ENCODE measurements around the gene SRPK1.

The SRPK1 gene

GRCh38 chr6:35926509-35927215 is 5.8 kb upstream of the SRPK1 start:
- no peaks in the 10 kb centered on the region for H3K36me3 Mint-ChIP-seq (ENCODE audit: low read depth)
- H3K27ac Mint-ChIP-seq = no peak overlapping the region
- peaks cover 11% of the 10 kb centered on the region for H3K4me1 Mint-ChIP-seq
- H3K4me3 Mint-ChIP-seq = no peak overlapping the region
- no peaks in the 10 kb centered on the region for H3K9me3 Mint-ChIP-seq
- peaks cover 22% of the 10 kb centered on the region for H3K27me3 Mint-ChIP-seq (ENCODE audit: low read depth)
- TF ChIP-seq, protein P1, sequence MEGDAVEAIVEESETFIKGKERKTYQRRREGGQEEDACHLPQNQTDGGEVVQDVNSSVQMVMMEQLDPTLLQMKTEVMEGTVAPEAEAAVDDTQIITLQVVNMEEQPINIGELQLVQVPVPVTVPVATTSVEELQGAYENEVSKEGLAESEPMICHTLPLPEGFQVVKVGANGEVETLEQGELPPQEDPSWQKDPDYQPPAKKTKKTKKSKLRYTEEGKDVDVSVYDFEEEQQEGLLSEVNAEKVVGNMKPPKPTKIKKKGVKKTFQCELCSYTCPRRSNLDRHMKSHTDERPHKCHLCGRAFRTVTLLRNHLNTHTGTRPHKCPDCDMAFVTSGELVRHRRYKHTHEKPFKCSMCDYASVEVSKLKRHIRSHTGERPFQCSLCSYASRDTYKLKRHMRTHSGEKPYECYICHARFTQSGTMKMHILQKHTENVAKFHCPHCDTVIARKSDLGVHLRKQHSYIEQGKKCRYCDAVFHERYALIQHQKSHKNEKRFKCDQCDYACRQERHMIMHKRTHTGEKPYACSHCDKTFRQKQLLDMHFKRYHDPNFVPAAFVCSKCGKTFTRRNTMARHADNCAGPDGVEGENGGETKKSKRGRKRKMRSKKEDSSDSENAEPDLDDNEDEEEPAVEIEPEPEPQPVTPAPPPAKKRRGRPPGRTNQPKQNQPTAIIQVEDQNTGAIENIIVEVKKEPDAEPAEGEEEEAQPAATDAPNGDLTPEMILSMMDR (IDR thresholded peaks at IDR 0.05; ENCODE audit: unreplicated experiment in 3 of 3) = no peak

GRCh38 chr6:35925961-35926360 is 5.1 kb upstream of the SRPK1 start:
- Mint-ChIP-seq H3K27me3 (ENCODE audit: low read depth) (peaks cover 18% of the 10 kb centered on the region), H3K4me1 (peaks cover 15% of the 10 kb centered on the region), H3K27ac (no peak overlapping the region), H3K4me3 (no peak overlapping the region), H3K36me3 (ENCODE audit: low read depth) (no peaks in the 10 kb centered on the region), H3K9me3 (no peaks in the 10 kb centered on the region)
- TF ChIP-seq, protein P1 (IDR thresholded peaks at IDR 0.05; ENCODE audit: unreplicated experiment in 3 of 3) = no peak

DNA sequence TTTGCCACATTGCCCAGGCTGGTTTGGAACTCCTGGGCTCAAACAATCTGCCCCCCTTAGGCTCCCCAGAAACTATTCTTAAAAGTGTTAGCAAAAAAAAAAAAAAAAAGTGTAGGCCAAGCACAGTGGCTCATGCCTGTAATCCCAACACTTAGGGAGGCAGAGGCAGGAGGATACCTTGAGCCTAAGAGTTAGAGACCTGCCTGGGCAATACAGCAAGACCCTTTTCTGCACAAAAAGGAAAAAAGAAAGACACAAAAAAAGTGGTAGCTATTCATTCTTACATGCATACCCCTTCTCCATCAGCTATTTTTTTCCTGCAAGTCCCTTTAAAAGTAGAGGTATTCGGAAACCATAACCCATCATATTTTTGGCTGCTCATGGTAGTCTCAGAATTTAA is 3.2 kb upstream of the SRPK1 start:
- peak overlapping the region in 1 of 3 experiments; percentile 24 for H3K4me3 Mint-ChIP-seq
- no peak overlapping the region for H3K27ac Mint-ChIP-seq
- H3K36me3 Mint-ChIP-seq (ENCODE audit: low read depth) = no peaks in the 10 kb centered on the region
- TF ChIP-seq, protein P1 (IDR thresholded peaks at IDR 0.05; ENCODE audit: unreplicated experiment in 3 of 3) = no peak
- H3K27me3 Mint-ChIP-seq (ENCODE audit: low read depth) = peaks cover 4% of the 10 kb centered on the region
- H3K9me3 Mint-ChIP-seq = no peaks in the 10 kb centered on the region
- H3K4me1 Mint-ChIP-seq = peaks cover 18% of the 10 kb centered on the region

- TF ChIP-seq, protein P1 (IDR thresholded peaks at IDR 0.05; ENCODE audit: unreplicated experiment in 3 of 3) = no peak
- Mint-ChIP-seq H3K36me3 (ENCODE audit: low read depth) (no peaks in the 10 kb centered on the region), H3K4me1 (peaks cover 31% of the 10 kb centered on the region), H3K27ac (peak overlapping the region; percentile 10 to 70 (median 17)), H3K9me3 (no peaks in the 10 kb centered on the region), H3K27me3 (ENCODE audit: low read depth) (no peaks in the 10 kb centered on the region), H3K4me3 (peak overlapping the region; percentile 87 to 93 (median 89))
These were observed 1.2 kb upstream of the SRPK1 start for GRCh38 chr6:35922139-35922554.

GRCh38 chr6:35919827-35920751 is 809 bp downstream of the SRPK1 start:
- Mint-ChIP-seq H3K9me3 (no peaks in the 10 kb centered on the region), H3K27ac (peak overlapping the region; percentile 75 to 95 (median 89)), H3K4me3 (peak overlapping the region; percentile 95 to 97 (median 96)), H3K4me1 (peaks cover 31% of the 10 kb centered on the region), H3K27me3 (ENCODE audit: low read depth) (no peaks in the 10 kb centered on the region), H3K36me3 (ENCODE audit: low read depth) (peaks cover 9% of the 10 kb centered on the region)
- TF ChIP-seq, protein P1 (IDR thresholded peaks at IDR 0.05; ENCODE audit: unreplicated experiment in 3 of 3) = no peak
